Measurements from ENCODE around the gene WDR87.
"Not testable (repeated sequence)": the region's sequence is repeated elsewhere in the genome, so short reads cannot be mapped to it uniquely, and the experiment has no call there.

WDR87 gene

GRCh38 chr19:37874784-37875183, 31.6 kb downstream of the WDR87 start:
- H3K27ac ChIP-seq: no peak overlapping the region
- POLR2A ChIA-PET (ENCODE audit: low non-redundant PET): no interaction called here
- no peak for TF ChIP-seq CTCF (conservative IDR thresholded peaks at IDR 0.05; ENCODE audit: low read depth)
- CTCF ChIA-PET: no interaction called here
- no peak for DNase-seq (ENCODE audit: low spot score)

GRCh38 chr19:37872383-37872782, 34.0 kb downstream of the WDR87 start:
- TF ChIP-seq CTCF (conservative IDR thresholded peaks at IDR 0.05; ENCODE audit: low read depth): no peak
- DNase-seq (ENCODE audit: low spot score): no peak
- no peak overlapping the region for H3K27ac ChIP-seq
- POLR2A ChIA-PET (ENCODE audit: low non-redundant PET): no interaction called here
- CTCF ChIA-PET: interaction anchor here (0.6 kb wide), 1 partner anchor 118 kb away, joined by 5 read pairs; no protein-coding TSS in a partner anchor

GRCh38 chr19:37869766-37870340, 36.5 kb downstream of the WDR87 start:
- ChIA-PET CTCF (no interaction called here), POLR2A (ENCODE audit: low non-redundant PET) (interaction anchor here (0.6 kb wide), 1 partner anchor 119 kb away, joined by 5 read pairs; no protein-coding TSS in a partner anchor)
- DNase-seq (ENCODE audit: low spot score): no peak
- no peak for TF ChIP-seq CTCF (conservative IDR thresholded peaks at IDR 0.05; ENCODE audit: low read depth)
- H3K27ac ChIP-seq: no peak overlapping the region

- no peak overlapping the region for H3K27ac ChIP-seq
- peak; percentile 67 for DNase-seq (ENCODE audit: low spot score)
- POLR2A ChIA-PET (ENCODE audit: low non-redundant PET): no interaction called here
- CTCF ChIA-PET: no interaction called here
- TF ChIP-seq CTCF (conservative IDR thresholded peaks at IDR 0.05; ENCODE audit: low read depth): no peak
These were observed 38.6 kb downstream of the WDR87 start for GRCh38 chr19:37867831-37868230.

- DNase-seq (ENCODE audit: low spot score); POLR2A ChIA-PET (ENCODE audit: low non-redundant PET); CTCF ChIA-PET; H3K27ac ChIP-seq: not testable (repeated sequence)
These were observed 40.5 kb downstream of the WDR87 start for GRCh38 chr19:37865930-37866329.

GRCh38 chr19:37864501-37864900, 41.9 kb downstream of the WDR87 start:
- POLR2A ChIA-PET (ENCODE audit: low non-redundant PET): no interaction called here
- CTCF ChIA-PET: no interaction called here
- no peak for DNase-seq (ENCODE audit: low spot score)
- H3K27ac ChIP-seq: no peak overlapping the region
- no peak for TF ChIP-seq CTCF (conservative IDR thresholded peaks at IDR 0.05; ENCODE audit: low read depth)

- ChIA-PET CTCF (no interaction called here), POLR2A (ENCODE audit: low non-redundant PET) (no interaction called here)
- no peak overlapping the region for H3K27ac ChIP-seq
- no peak for TF ChIP-seq CTCF (conservative IDR thresholded peaks at IDR 0.05; ENCODE audit: low read depth)
- peak; percentile 78 for DNase-seq (ENCODE audit: low spot score)
These were observed 51.3 kb downstream of the WDR87 start for GRCh38 chr19:37855098-37855497.
